MG63 (cell line): Measurements from ENCODE around the gene HNRNPA1L2. TPM values are rescaled to one million over a fixed set of nuclear protein-coding genes. Genes with fewer than 3 reads are reported as not detected.

Experiments
- DNase-seq: peaks from one replicate; pipeline ENCODE4 v3.0.0-alpha.2; 2020
- H3K27me3 ChIP-seq: fragments of 250-450 bp; sonication (Bioruptor Pico); 2 replicates; pipeline ENCODE4 v1.5.1; 2020; ENCODE audit warnings: mild to moderate bottlenecking, moderate library complexity
- H3K36me3 ChIP-seq: fragments of 250-450 bp; sonication (Bioruptor Pico); 2 replicates; pipeline ENCODE4 v1.5.1; 2020; ENCODE audit warnings: mild to moderate bottlenecking, moderate library complexity
- H3K4me3 ChIP-seq: fragments of 250-450 bp; sonication (Bioruptor Pico); 2 replicates; pipeline ENCODE4 v1.5.1; 2020; ENCODE audit warnings: mild to moderate bottlenecking, moderate library complexity
- H3K9me3 ChIP-seq: fragments of 250-450 bp; sonication (Bioruptor Pico); 2 replicates; pipeline ENCODE4 v1.5.1; 2020; ENCODE audit warnings: mild to moderate bottlenecking, moderate library complexity
- total RNA-seq: library from RNA; depleted of rRNA; stranded (reverse); fragments of >200 nt; shearing (Covaris generic); gene quantifications from 2 replicates; pipeline ENCODE4 v1.2.3, GENCODE V29; 2014; ENCODE audit warnings: low replicate concordance; rRNA removed

HNRNPA1L2 gene
- total RNA-seq, 1 experiment from 2014 or later, result 0.33 TPM

GRCh38 chr13:52686376-52686775 is 44.1 kb downstream of the HNRNPA1L2 start:
- H3K36me3 ChIP-seq, result peaks cover 44% of the 10 kb centered on the region
- H3K4me3 ChIP-seq, result no peak overlapping the region
- H3K27me3 ChIP-seq, result no peaks in the 10 kb centered on the region
- no peak for DNase-seq
- no peaks in the 10 kb centered on the region for H3K9me3 ChIP-seq

Other genes with a start within 250 kb of the HNRNPA1L2 start
- gene THSD1, start 236.3 kb upstream of the HNRNPA1L2 start, total RNA-seq, result 11.3 and 17.9 TPM in 2 replicates
- gene VPS36, start 191.8 kb upstream of the HNRNPA1L2 start, total RNA-seq, result 9.7 and 18.2 TPM in 2 replicates
- gene CKAP2, start 187.0 kb upstream of the HNRNPA1L2 start, total RNA-seq, result 42.1 and 52.3 TPM in 2 replicates
- 34.3 and 73.2 TPM in 2 replicates for gene SUGT1, start 10.4 kb downstream of the HNRNPA1L2 start, total RNA-seq
- gene CNMD, start 97.4 kb downstream of the HNRNPA1L2 start, total RNA-seq, result not detected in 2 replicates
- not detected in 2 replicates for gene PCDH8, start 206.2 kb downstream of the HNRNPA1L2 start, total RNA-seq